ENCODE data around the gene SCEL. TPM values are rescaled to one million over a fixed set of nuclear protein-coding genes. Genes with fewer than 3 reads are reported as not detected.
A peak's percentile ranks its signal among the peaks of the same experiment; 100 is the strongest.

SCEL gene
- total and polyA plus RNA-seq, 2 of the 8 experiments (the other 6 are each of a cell fraction or from before 2014, with no cell fraction given) = not detected

DNA sequence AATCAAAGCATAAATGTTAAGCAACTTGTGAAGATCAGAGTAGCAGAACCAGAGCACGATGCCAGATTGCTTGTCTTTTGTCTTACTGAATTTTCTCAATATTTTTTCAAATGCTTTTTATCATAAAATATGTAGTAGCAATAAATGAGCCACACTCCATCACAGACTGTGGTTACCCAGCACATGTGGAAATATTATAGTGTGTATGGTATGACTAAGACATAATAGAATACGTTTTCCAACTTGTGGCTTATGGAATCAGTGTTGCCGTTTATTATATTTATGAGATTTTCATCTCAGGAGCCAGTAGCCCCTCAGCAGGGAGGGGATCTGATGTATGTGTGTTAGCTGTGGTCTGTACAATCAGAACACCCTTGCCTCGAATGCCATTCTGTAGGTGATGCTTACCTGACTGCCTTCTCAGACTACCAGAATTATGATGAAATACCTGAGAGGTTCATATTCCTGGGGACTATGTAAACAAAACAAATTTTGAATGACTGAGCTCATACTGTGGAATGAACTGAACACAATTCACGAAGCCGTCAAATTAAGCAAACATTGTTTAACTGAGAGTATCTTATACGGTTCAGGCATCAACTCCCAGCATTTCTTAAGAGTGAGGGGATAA, 1.9 kb downstream of the SCEL start:
- Histone ChIP-seq H2BK20ac (ENCODE audit: low read length) (no peak overlapping the region), H3K4me2 (ENCODE audit: insufficient read depth in 1 of 2, low read depth in 2 of 2, low read length in 2 of 2) (no peak overlapping the region), H3K4ac (replicated peaks; ENCODE audit: insufficient read length, low read depth, low read length) (no peak overlapping the region), H4K8ac (ENCODE audit: extremely low read depth, insufficient read depth, low read length) (no peak overlapping the region), H3K27ac (ENCODE audit: low read depth, low read length) (no peak overlapping the region), H3K79me1 (ENCODE audit: low read depth, low read length) (no peaks in the 10 kb centered on the region), H3K27me3 (replicated peaks in 1 of 4; ENCODE audit: control insufficient read depth in 3 of 4, extremely low read depth in 1 of 4, insufficient read depth in 3 of 4, low read length in 3 of 4) (no peaks in the 10 kb centered on the region), H2BK12ac (ENCODE audit: low read depth, low read length) (no peak overlapping the region), H3K56ac (replicated peaks; ENCODE audit: insufficient read length, low read depth, low read length) (no peak overlapping the region), H3K36me3 (ENCODE audit: control insufficient read depth in 2 of 4, insufficient read depth in 4 of 4, low read length in 3 of 4) (no peaks in the 10 kb centered on the region), H4K20me1 (replicated peaks in 1 of 2; ENCODE audit: control insufficient read depth in 1 of 2, insufficient read depth in 2 of 2, low read length in 2 of 2) (no peaks in the 10 kb centered on the region), H3K14ac (ENCODE audit: insufficient read length) (no peak overlapping the region), H4K91ac (replicated peaks; ENCODE audit: insufficient read length, low read length) (no peak overlapping the region), H3K4me3 (ENCODE audit: extremely low read depth in 1 of 4, insufficient read depth in 2 of 4, low read depth in 3 of 4, low read length in 4 of 4) (no peak overlapping the region), H2BK15ac (ENCODE audit: low read length) (no peak overlapping the region), H3K79me2 (ENCODE audit: control insufficient read depth in 1 of 2, insufficient read depth in 2 of 2, low read length in 2 of 2) (no peaks in the 10 kb centered on the region), H3K4me1 (replicated peaks in 1 of 4; ENCODE audit: control insufficient read depth in 3 of 4, insufficient read depth in 4 of 4, low read length in 3 of 4) (no peaks in the 10 kb centered on the region), H3K9ac (replicated peaks in 1 of 4; ENCODE audit: extremely low read depth in 1 of 4, low read depth in 3 of 4, low read length in 3 of 4) (peak overlapping the region in 1 of 4 experiments; percentile 46; a peak in 1 of 7 replicates), H3K18ac (ENCODE audit: extremely low read depth, low read length) (no peak overlapping the region), H2BK120ac (replicated peaks; ENCODE audit: low read depth, low read length) (no peak overlapping the region), H2AK5ac (ENCODE audit: low read depth, low read length) (no peak overlapping the region), H4K5ac (ENCODE audit: insufficient read length, low read depth, low read length) (no peak overlapping the region), H2AFZ (ENCODE audit: low read length) (no peak overlapping the region), H2BK5ac (ENCODE audit: low read depth, low read length) (no peak overlapping the region), H3K23me2 (ENCODE audit: low read depth, low read length) (no peaks in the 10 kb centered on the region), H3K23ac (ENCODE audit: insufficient read length) (no peak overlapping the region), H3K9me3 (ENCODE audit: insufficient read depth in 2 of 2, low read depth in 1 of 2, low read length in 1 of 2) (no peaks in the 10 kb centered on the region)
- POLR2A ChIA-PET (ENCODE audit: partially characterized antibody) = no interaction called here
- WGBS, 2 experiments (ENCODE audit: extremely low coverage in 1 of 2, insufficient coverage in 1 of 2, insufficient read length in 1 of 2, insufficient replicate concordance in 2 of 2, low coverage in 1 of 2, low lambda C conversion rate in 2 of 2, missing lambda C conversion rate in 1 of 2) = 91% methylated on average over 7 of the region's 7 CpGs; no CpG with 5 or more reads in 1 of the 2 experiments
- no peak for FAIRE-seq
- no peak for DNase-seq (ENCODE audit: low read depth in 1 of 2, low spot score in 2 of 2)
- CTCF ChIA-PET (ENCODE audit: partially characterized antibody) = no interaction called here
- TF ChIP-seq USF2 (IDR thresholded peaks at IDR 0.05; ENCODE audit: low read length) (no peak), E2F6 (IDR thresholded peaks at IDR 0.05) (no peak), SUZ12 (IDR thresholded peaks at IDR 0.05; ENCODE audit: low read length) (no peak), CTCF (IDR thresholded peaks at IDR 0.05; ENCODE audit: control extremely low read depth in 1 of 3, insufficient read depth in 1 of 3, low read depth in 1 of 3, low read length in 3 of 3) (no peak), BCL11A (IDR thresholded peaks at IDR 0.05; ENCODE audit: low read depth in 2 of 2, low read length in 2 of 2) (no peak), NRF1 (IDR thresholded peaks at IDR 0.05; ENCODE audit: low read depth, low read length) (no peak), PHF8 (conservative IDR thresholded peaks at IDR 0.05; ENCODE audit: low read depth, low read length) (no peak)
